Measurements from ENCODE around the gene TSPAN9. TPM values are rescaled to one million over a fixed set of nuclear protein-coding genes. Genes with fewer than 3 reads are reported as not detected.

The TSPAN9 gene
- polyA plus RNA-seq, 1 of the 3 experiments (the other 2 are of a cell fraction): 34.9 TPM

- no peak overlapping the region for H3K27ac ChIP-seq (ENCODE audit: low read depth in 2 of 2, low read length in 1 of 2)
- H3F3A ChIP-seq (replicated peaks; ENCODE audit: insufficient read depth): no peaks in the 10 kb centered on the region
- no peak overlapping the region for H3K4me3 ChIP-seq (ENCODE audit: low read depth in 2 of 2, low read length in 1 of 2)
- CTCF ChIA-PET: interaction anchor here (1.3 to 1.7 kb wide), 2 partner anchors 11 to 49 kb away, joined by 3 read pairs; no protein-coding TSS in a partner anchor
- H3K4me2 ChIP-seq: no peak overlapping the region
- H3K9ac ChIP-seq: no peak overlapping the region
- no peak for DNase-seq
- 96% methylated on average over 4 of the region's 5 CpGs for WGBS (ENCODE audit: low lambda C conversion rate)
- H2AFZ ChIP-seq (ENCODE audit: low read depth): no peak overlapping the region
- H3K9me3 ChIP-seq: no peaks in the 10 kb centered on the region
- H3K4me1 ChIP-seq (ENCODE audit: control insufficient read depth in 1 of 2, insufficient read depth in 2 of 2, low read depth in 1 of 2, low read length in 1 of 2): peaks cover 0 to 11% of the 10 kb centered on the region in 2 experiments; a peak in 2 of 4 replicates
- TF ChIP-seq USF2 (IDR thresholded peaks at IDR 0.05; ENCODE audit: borderline replicate concordance, low read depth, low read length): no peak
- H3K79me2 ChIP-seq (ENCODE audit: insufficient read depth): no peaks in the 10 kb centered on the region
- no peaks in the 10 kb centered on the region for H3K9me2 ChIP-seq
- POLR2A ChIA-PET: no interaction called here
- H4K20me1 ChIP-seq (ENCODE audit: insufficient read depth): no peaks in the 10 kb centered on the region
- H3K27me3 ChIP-seq (ENCODE audit: insufficient read depth): no peaks in the 10 kb centered on the region
- H3K36me3 ChIP-seq (replicated peaks in 1 of 2; ENCODE audit: control insufficient read depth in 1 of 2, insufficient read depth in 2 of 2, low read length in 1 of 2): no peaks in the 10 kb centered on the region
Measured at GRCh38 chr12:3251067-3251466, 173.9 kb downstream of the TSPAN9 start.

GRCh38 chr12:3251691-3252090 lies 174.5 kb downstream of the TSPAN9 start:
- Histone ChIP-seq H3K27me3 (ENCODE audit: insufficient read depth) (no peaks in the 10 kb centered on the region), H3K27ac (ENCODE audit: low read depth in 2 of 2, low read length in 1 of 2) (no peak overlapping the region), H3K4me2 (no peak overlapping the region), H3K4me3 (ENCODE audit: low read depth in 2 of 2, low read length in 1 of 2) (no peak overlapping the region), H3F3A (replicated peaks; ENCODE audit: insufficient read depth) (no peaks in the 10 kb centered on the region), H2AFZ (ENCODE audit: low read depth) (no peak overlapping the region), H3K36me3 (replicated peaks in 1 of 2; ENCODE audit: control insufficient read depth in 1 of 2, insufficient read depth in 2 of 2, low read length in 1 of 2) (no peaks in the 10 kb centered on the region), H3K9me2 (no peaks in the 10 kb centered on the region), H3K79me2 (ENCODE audit: insufficient read depth) (no peaks in the 10 kb centered on the region), H3K4me1 (ENCODE audit: control insufficient read depth in 1 of 2, insufficient read depth in 2 of 2, low read depth in 1 of 2, low read length in 1 of 2) (peaks cover 0 to 11% of the 10 kb centered on the region in 2 experiments; a peak in 2 of 4 replicates), H3K9ac (no peak overlapping the region), H3K9me3 (no peaks in the 10 kb centered on the region), H4K20me1 (ENCODE audit: insufficient read depth) (0 out of 2 replicates have a peak, but pooled peaks cover under 1% of the 10 kb centered on the region)
- ChIA-PET POLR2A (no interaction called here), CTCF (interaction anchor here (1.1 to 1.7 kb wide), 3 partner anchors 10 to 44 kb away, joined by 3 read pairs; no protein-coding TSS in a partner anchor)
- WGBS (ENCODE audit: low lambda C conversion rate): 94% methylated on average over 4 of the region's 7 CpGs
- DNase-seq: no peak
- TF ChIP-seq CHD2 (IDR thresholded peaks at IDR 0.05; ENCODE audit: low read length, partially characterized antibody): no peak
- TF ChIP-seq GABPA (IDR thresholded peaks at IDR 0.05; ENCODE audit: low read depth): no peak
- TF ChIP-seq FOXJ3 (CRISPR knock-in tag; IDR thresholded peaks at IDR 0.05): no peak
- TF ChIP-seq USF2 (IDR thresholded peaks at IDR 0.05; ENCODE audit: borderline replicate concordance, low read depth, low read length): no peak
- TF ChIP-seq MXI1 (IDR thresholded peaks at IDR 0.05; ENCODE audit: low read depth, low read length): no peak
- TF ChIP-seq USF1 (IDR thresholded peaks at IDR 0.05; ENCODE audit: borderline replicate concordance, low read depth): no peak
- TF ChIP-seq NFIC (IDR thresholded peaks at IDR 0.05; ENCODE audit: borderline replicate concordance): no peak
- no peak for TF ChIP-seq ZBTB33 (IDR thresholded peaks at IDR 0.05; ENCODE audit: borderline replicate concordance, low read depth)
- no peak for TF ChIP-seq JUND (IDR thresholded peaks at IDR 0.05)
- TF ChIP-seq POLR2AphosphoS5 (IDR thresholded peaks at IDR 0.05; ENCODE audit: low read depth, low read length): no peak
- TF ChIP-seq GATA2 (CRISPR knock-in tag; IDR thresholded peaks at IDR 0.05): no peak
- no peak for TF ChIP-seq EZH2phosphoT487 (IDR thresholded peaks at IDR 0.05; ENCODE audit: borderline replicate concordance, low read depth)
- no peak for TF ChIP-seq FOXM1 (IDR thresholded peaks at IDR 0.05; ENCODE audit: low read depth)
- no peak for TF ChIP-seq YY1 (IDR thresholded peaks at IDR 0.05; ENCODE audit: low read depth)
- no peak for TF ChIP-seq SMC3 (IDR thresholded peaks at IDR 0.05; ENCODE audit: low read depth, low read length)
- no peak for TF ChIP-seq MEF2A (IDR thresholded peaks at IDR 0.05; ENCODE audit: borderline replicate concordance, low read depth)
- TF ChIP-seq FOSL2 (IDR thresholded peaks at IDR 0.05; ENCODE audit: borderline replicate concordance, low read depth): no peak

Measured in SK-N-SH (cell line).